Coronary artery (tissue), 2 donors: Measurements from ENCODE around the gene SACM1L.

Source experiments
- DNase-seq: peaks from one replicate; pipeline ENCODE4 v3.0.0-alpha.2; 2017; ENCODE audit warnings: low spot score
- H3K27ac ChIP-seq, 2 donors: fragments of 200-600 bp; sonication (generic); one replicate each; pipeline ENCODE4 v1.5.1; 2016 to 2019
- H3K4me3 ChIP-seq: fragments of 200-600 bp; sonication (generic); 2 replicates; pipeline ENCODE4 v1.5.1; 2016; ENCODE audit warnings: mild to moderate bottlenecking, moderate library complexity
- TF ChIP-seq, protein P1 (sequence below): fragments of 200-600 bp; sonication (generic); IDR thresholded peaks from one replicate; pipeline ENCODE4 v1.5.1; 2019; ENCODE audit warnings: antibody characterized with exemption

Gene SACM1L

DNA sequence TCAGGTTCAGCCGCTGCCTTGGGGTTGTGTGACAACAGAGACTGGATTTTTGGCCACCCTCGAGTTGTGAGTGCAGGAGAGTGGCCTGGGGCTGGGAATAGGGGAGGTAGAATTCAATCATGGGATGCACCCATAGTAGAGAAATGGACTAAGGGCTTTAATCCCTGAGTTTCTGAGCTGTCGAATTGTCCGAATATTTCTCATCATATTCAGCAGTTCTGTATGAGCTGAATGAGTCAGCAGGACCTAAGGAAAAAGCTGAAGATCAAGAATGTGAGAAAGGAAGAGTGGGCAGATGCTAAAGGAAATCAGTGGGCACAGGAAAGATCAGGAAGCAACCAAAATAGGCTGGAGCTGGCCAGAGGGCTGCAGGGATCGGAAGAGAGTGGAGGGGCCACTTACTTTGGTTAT is 44.4 kb upstream of the SACM1L start:
- TF ChIP-seq, protein P1, sequence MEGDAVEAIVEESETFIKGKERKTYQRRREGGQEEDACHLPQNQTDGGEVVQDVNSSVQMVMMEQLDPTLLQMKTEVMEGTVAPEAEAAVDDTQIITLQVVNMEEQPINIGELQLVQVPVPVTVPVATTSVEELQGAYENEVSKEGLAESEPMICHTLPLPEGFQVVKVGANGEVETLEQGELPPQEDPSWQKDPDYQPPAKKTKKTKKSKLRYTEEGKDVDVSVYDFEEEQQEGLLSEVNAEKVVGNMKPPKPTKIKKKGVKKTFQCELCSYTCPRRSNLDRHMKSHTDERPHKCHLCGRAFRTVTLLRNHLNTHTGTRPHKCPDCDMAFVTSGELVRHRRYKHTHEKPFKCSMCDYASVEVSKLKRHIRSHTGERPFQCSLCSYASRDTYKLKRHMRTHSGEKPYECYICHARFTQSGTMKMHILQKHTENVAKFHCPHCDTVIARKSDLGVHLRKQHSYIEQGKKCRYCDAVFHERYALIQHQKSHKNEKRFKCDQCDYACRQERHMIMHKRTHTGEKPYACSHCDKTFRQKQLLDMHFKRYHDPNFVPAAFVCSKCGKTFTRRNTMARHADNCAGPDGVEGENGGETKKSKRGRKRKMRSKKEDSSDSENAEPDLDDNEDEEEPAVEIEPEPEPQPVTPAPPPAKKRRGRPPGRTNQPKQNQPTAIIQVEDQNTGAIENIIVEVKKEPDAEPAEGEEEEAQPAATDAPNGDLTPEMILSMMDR: no peak
- H3K27ac ChIP-seq: peak overlapping the region; percentile 69 to 82
- no peak overlapping the region for H3K4me3 ChIP-seq
- no peak for DNase-seq

DNA sequence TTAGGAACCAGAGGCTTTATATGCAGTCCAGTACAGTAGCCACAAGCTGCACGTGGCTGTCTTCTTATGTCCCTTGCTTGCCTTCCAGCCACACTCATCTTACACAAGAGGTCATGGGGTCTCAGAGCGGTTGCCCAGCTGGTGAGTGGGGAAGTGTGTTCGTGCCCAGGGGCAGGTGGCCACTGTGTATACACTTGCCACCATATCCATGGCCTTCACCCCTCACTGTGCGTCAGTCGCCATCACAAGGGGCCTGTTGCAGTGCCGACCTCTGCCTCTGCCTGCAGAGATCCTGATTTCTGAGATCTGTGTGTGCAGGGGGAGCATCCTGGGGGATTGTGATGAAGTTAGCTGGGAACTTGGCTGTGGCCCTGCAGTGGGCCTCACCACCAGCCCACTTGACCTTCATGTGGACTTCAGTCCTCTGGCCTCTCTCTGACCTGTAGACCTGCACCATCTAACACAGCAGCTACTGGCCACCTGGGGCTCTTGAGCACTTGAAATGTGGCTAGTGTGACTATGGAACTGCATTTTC is 43.1 kb upstream of the SACM1L start:
- H3K4me3 ChIP-seq: no peak overlapping the region
- TF ChIP-seq, protein P1: no peak
- peak overlapping the region; percentile 73 to 77 for H3K27ac ChIP-seq
- no peak for DNase-seq

- TF ChIP-seq, protein P1: no peak
- peak overlapping the region; percentile 7 for H3K4me3 ChIP-seq
- H3K27ac ChIP-seq: peak overlapping the region; percentile 77 to 79
- no peak for DNase-seq
These were observed 42.0 kb upstream of the SACM1L start for GRCh38 chr3:45647148-45647619.

- Histone ChIP-seq H3K4me3 (no peak overlapping the region), H3K27ac (peak overlapping the region; percentile 77 to 81)
- no peak for DNase-seq
- TF ChIP-seq, protein P1: no peak
These were observed 36.0 kb upstream of the SACM1L start for GRCh38 chr3:45653205-45653604.

GRCh38 chr3:45654397-45654944 is 34.7 kb upstream of the SACM1L start:
- DNase-seq: no peak
- peak overlapping the region; percentile 61 to 81 for H3K27ac ChIP-seq
- TF ChIP-seq, protein P1: no peak
- no peak overlapping the region for H3K4me3 ChIP-seq

- DNase-seq: no peak
- Histone ChIP-seq H3K4me3 (no peak overlapping the region), H3K27ac (peak overlapping the region in 1 of 2 donors; percentile 1)
- TF ChIP-seq, protein P1: no peak
These were observed 33.3 kb upstream of the SACM1L start for GRCh38 chr3:45655906-45656305.
